Measurements from ENCODE around the gene C14orf132. TPM values are rescaled to one million over a fixed set of nuclear protein-coding genes. Genes with fewer than 3 reads are reported as not detected.

Gene C14orf132
- total RNA-seq, 4 donors from 2014 or later, result 3.5 to 6.4 (median 5.0) TPM

DNA sequence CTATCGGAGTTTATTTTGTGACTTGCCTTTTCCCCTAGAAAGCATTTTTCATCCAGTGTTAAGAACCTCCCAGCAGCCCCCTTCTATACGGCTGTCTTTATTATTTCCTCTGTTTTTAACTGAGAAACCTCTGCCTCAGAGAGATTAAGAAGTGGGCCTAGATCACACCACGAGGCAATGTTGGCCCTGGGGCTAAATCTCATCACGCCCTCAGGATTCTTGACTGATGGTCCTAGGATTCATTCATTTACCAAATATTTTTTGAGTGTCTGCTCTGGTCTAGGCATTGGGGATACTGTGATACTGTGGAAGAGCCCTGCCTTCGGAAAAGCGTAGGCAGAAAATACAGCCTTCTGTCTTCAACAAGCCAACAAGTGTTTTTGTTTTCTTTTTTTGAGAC, 42.1 kb downstream of the C14orf132 start:
- no peaks in the 10 kb centered on the region for H3K9me3 ChIP-seq
- intact Hi-C loops (cut with DNase I; ENCODE audit: low total_unique reads), result no loop called here
- in situ Hi-C loops (cut with MboI; ENCODE audit: low pct_ligation_motif_present in 1 of 4, low pct_unique_long_range_greater_than_20kb in 1 of 4, low sequenced_read_pairs in 3 of 4), result loop anchor here in 2 of 4 donors (25.0 kb wide), 1 partner anchor 331 kb away; no protein-coding TSS in a partner anchor
- no peak for TF ChIP-seq EP300 (IDR thresholded peaks at IDR 0.05; ENCODE audit: low read depth)
- TF ChIP-seq POLR2A (IDR thresholded peaks at IDR 0.05), result no peak
- TF ChIP-seq POLR2AphosphoS5 (IDR thresholded peaks at IDR 0.05), result no peak
- TF ChIP-seq, protein P1, sequence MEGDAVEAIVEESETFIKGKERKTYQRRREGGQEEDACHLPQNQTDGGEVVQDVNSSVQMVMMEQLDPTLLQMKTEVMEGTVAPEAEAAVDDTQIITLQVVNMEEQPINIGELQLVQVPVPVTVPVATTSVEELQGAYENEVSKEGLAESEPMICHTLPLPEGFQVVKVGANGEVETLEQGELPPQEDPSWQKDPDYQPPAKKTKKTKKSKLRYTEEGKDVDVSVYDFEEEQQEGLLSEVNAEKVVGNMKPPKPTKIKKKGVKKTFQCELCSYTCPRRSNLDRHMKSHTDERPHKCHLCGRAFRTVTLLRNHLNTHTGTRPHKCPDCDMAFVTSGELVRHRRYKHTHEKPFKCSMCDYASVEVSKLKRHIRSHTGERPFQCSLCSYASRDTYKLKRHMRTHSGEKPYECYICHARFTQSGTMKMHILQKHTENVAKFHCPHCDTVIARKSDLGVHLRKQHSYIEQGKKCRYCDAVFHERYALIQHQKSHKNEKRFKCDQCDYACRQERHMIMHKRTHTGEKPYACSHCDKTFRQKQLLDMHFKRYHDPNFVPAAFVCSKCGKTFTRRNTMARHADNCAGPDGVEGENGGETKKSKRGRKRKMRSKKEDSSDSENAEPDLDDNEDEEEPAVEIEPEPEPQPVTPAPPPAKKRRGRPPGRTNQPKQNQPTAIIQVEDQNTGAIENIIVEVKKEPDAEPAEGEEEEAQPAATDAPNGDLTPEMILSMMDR (IDR thresholded peaks at IDR 0.05), result no peak
- H3K27ac ChIP-seq, result no peak overlapping the region
- H3K4me3 ChIP-seq, result no peak overlapping the region
- H3K36me3 ChIP-seq, result no peaks in the 10 kb centered on the region
- no peak for DNase-seq
- no peaks in the 10 kb centered on the region for H3K4me1 ChIP-seq
- no peaks in the 10 kb centered on the region for H3K27me3 ChIP-seq
- WGBS, 2 donors (ENCODE audit: low coverage in 1 of 2), result 81 to 88% methylated on average over 6 of the region's 6 CpGs

DNA sequence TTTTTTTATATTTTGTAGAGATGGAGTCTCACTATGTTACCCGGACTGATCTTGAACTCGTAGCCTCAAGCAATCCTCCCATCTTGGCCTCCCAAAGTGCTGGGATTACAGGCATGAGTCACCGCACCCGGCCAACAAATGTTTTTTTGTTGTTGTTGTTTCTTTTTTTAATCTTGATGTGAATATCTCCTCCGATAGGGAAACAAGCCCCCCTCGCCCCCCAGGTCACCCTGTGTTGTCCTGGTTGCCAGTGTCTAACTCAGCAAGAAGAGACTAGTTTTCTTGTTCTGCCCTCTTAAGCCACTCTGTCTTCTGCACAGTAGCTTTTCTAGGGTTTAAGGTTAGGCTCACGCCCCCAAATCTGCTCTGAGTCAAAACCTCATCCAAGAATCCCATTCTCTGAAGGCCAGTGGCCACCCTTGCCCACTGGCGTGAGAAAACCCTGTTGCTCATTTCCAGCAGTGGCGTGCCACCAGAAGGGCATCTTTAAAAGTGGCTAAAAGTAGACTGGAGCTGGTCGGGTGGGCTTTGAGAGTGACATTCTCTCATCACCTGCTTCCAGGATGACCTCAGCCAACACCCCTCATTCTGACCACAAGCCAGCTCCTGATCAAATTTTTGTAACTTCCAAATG, 42.7 kb downstream of the C14orf132 start:
- TF ChIP-seq POLR2A (IDR thresholded peaks at IDR 0.05), result no peak
- in situ Hi-C loops (cut with MboI; ENCODE audit: low pct_ligation_motif_present in 1 of 4, low pct_unique_long_range_greater_than_20kb in 1 of 4, low sequenced_read_pairs in 3 of 4), result loop anchor here in 2 of 4 donors (25.0 kb wide), 1 partner anchor 330 kb away; no protein-coding TSS in a partner anchor
- Histone ChIP-seq H3K9me3 (no peaks in the 10 kb centered on the region), H3K27me3 (no peaks in the 10 kb centered on the region), H3K27ac (no peak overlapping the region), H3K4me1 (no peaks in the 10 kb centered on the region), H3K4me3 (no peak overlapping the region), H3K36me3 (no peaks in the 10 kb centered on the region)
- DNase-seq, result no peak
- intact Hi-C loops (cut with DNase I; ENCODE audit: low total_unique reads), result no loop called here
- WGBS, 2 donors (ENCODE audit: low coverage in 1 of 2), result 80 to 85% methylated on average over 4 to 10 of the region's 10 CpGs

DNA sequence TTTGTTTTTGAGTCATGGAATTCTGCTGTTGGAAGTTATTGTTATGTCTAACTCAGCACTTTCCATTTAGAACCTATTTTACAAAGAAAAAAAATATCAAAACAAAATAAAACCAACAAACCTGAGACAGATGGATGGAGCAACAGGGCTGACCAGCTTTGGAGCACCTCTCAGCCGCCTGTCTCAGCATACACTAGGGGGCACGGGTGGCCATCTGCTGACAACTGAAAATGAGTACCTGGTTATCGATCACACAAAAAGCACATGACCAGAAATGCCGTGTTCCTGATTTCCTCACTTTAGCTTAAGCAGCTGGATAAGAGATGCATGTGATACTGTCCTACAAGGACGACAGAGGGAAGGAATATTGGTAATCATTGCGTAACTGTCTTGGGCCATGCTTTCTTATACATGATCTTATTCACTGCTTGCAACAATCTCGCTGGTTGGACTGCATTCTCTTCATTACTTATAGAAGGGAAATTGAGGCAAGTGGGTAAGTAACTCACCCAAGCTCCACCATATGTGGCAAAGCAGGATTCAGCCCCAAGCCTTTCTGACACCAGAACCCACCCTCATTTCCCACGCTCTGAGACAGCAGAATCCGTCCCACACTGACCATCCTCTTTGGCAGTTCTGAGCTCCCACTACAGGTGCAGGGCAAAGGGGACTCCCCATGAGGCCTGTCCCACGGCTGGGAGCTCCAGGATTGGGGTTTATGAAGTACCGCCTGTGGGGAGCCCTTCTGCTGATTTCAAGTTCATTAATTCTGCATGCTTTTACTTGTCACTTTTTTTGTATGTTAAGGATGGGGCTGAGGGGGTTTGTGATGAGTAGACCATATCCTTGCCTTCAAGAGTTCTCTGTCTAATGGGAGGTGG, 43.5 kb downstream of the C14orf132 start:
- no peak overlapping the region for H3K27ac ChIP-seq
- no peaks in the 10 kb centered on the region for H3K9me3 ChIP-seq
- WGBS, 2 donors (ENCODE audit: low coverage in 1 of 2), result 86 to 87% methylated on average over 8 to 11 of the region's 11 CpGs
- H3K4me3 ChIP-seq, result no peak overlapping the region
- intact Hi-C loops (cut with DNase I; ENCODE audit: low total_unique reads), result no loop called here
- H3K27me3 ChIP-seq, result no peaks in the 10 kb centered on the region
- H3K36me3 ChIP-seq, result no peaks in the 10 kb centered on the region
- TF ChIP-seq POLR2AphosphoS5 (IDR thresholded peaks at IDR 0.05), result no peak
- no peak for TF ChIP-seq POLR2A (IDR thresholded peaks at IDR 0.05)
- no peak for TF ChIP-seq EP300 (IDR thresholded peaks at IDR 0.05; ENCODE audit: low read depth)
- TF ChIP-seq, protein P1 (IDR thresholded peaks at IDR 0.05), result no peak
- in situ Hi-C loops (cut with MboI; ENCODE audit: low pct_ligation_motif_present in 1 of 4, low pct_unique_long_range_greater_than_20kb in 1 of 4, low sequenced_read_pairs in 3 of 4), result loop anchor here in 2 of 4 donors (25.0 kb wide), 1 partner anchor 330 kb away; no protein-coding TSS in a partner anchor
- no peaks in the 10 kb centered on the region for H3K4me1 ChIP-seq
- no peak for DNase-seq

DNA sequence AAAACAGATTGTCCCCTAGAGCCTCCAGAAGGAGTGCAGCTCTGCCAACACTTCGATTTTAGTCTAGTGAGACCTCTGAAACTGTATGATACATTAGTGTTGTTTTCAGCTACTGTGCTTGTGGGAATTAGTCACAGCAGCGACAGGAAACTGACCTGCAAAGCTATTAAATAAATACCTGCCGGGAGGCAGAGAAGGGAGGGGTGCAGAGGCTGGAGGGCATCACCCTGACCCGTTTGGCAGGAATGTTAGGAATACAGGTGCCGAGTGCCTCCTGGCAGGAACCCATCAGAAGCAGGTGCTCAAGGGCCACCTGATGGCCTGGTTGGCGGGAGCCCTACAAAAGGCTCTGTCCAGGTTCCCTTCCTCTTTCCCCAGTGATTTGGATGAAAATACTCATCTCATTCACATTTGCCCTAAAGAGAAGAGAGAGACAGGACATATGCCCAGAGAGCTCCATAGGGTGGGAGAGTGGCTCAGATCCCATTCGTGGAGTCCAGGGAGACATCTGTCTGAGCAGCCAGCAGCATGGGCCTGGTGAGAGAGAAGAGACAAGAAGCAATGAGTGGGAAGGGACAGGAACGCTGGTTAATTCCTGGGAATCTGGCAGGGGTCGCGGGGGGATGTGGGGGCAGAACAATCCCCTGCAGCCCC, 44.6 kb downstream of the C14orf132 start:
- intact Hi-C loops (cut with DNase I; ENCODE audit: low total_unique reads), result no loop called here
- 40 to 59% methylated on average over 1 to 10 of the region's 10 CpGs for WGBS, 2 donors (ENCODE audit: low coverage in 1 of 2)
- DNase-seq, result no peak
- no peak for TF ChIP-seq POLR2A (IDR thresholded peaks at IDR 0.05)
- TF ChIP-seq, protein P1 (IDR thresholded peaks at IDR 0.05), result no peak
- no peak for TF ChIP-seq POLR2AphosphoS5 (IDR thresholded peaks at IDR 0.05)
- no peak for TF ChIP-seq EP300 (IDR thresholded peaks at IDR 0.05; ENCODE audit: low read depth)
- Histone ChIP-seq H3K27ac (no peak overlapping the region), H3K4me3 (no peak overlapping the region), H3K27me3 (no peaks in the 10 kb centered on the region), H3K9me3 (no peaks in the 10 kb centered on the region), H3K36me3 (no peaks in the 10 kb centered on the region), H3K4me1 (no peaks in the 10 kb centered on the region)
- in situ Hi-C loops (cut with MboI; ENCODE audit: low pct_ligation_motif_present in 1 of 4, low pct_unique_long_range_greater_than_20kb in 1 of 4, low sequenced_read_pairs in 3 of 4), result loop anchor here in 2 of 4 donors (25.0 kb wide), 1 partner anchor 329 kb away; no protein-coding TSS in a partner anchor

Measured in transverse colon (tissue), 4 donors.